GM12801 (cell line): Measurements from ENCODE around the gene PCGF2.

Experiments
- TF ChIP-seq, protein P1 (sequence below): IDR thresholded peaks from one replicate; pipeline ENCODE4 v1.5.1; 2011; ENCODE audit warnings: control low read depth; ENCODE audit not compliant: insufficient read length; ENCODE audit errors: extremely low read depth

The PCGF2 gene

DNA sequence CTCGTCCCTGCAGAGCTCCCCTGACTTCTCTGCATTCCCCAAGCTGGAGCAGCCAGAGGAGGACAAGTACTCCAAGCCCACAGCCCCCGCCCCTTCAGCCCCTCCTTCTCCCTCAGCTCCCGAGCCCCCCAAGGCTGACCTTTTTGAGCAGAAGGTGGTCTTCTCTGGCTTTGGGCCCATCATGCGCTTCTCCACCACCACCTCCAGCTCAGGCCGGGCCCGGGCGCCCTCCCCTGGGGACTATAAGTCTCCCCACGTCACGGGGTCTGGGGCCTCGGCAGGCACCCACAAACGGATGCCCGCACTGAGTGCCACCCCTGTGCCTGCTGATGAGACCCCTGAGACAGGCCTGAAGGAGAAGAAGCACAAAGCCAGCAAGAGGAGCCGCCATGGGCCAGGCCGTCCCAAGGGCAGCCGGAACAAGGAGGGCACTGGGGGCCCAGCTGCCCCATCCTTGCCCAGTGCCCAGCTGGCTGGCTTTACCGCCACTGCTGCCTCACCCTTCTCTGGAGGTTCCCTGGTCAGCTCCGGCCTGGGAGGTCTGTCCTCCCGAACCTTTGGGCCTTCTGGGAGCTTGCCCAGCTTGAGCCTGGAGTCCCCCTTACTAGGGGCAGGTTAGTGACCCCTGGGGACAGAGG is 31.6 kb downstream of the PCGF2 start:
- TF ChIP-seq, protein P1, sequence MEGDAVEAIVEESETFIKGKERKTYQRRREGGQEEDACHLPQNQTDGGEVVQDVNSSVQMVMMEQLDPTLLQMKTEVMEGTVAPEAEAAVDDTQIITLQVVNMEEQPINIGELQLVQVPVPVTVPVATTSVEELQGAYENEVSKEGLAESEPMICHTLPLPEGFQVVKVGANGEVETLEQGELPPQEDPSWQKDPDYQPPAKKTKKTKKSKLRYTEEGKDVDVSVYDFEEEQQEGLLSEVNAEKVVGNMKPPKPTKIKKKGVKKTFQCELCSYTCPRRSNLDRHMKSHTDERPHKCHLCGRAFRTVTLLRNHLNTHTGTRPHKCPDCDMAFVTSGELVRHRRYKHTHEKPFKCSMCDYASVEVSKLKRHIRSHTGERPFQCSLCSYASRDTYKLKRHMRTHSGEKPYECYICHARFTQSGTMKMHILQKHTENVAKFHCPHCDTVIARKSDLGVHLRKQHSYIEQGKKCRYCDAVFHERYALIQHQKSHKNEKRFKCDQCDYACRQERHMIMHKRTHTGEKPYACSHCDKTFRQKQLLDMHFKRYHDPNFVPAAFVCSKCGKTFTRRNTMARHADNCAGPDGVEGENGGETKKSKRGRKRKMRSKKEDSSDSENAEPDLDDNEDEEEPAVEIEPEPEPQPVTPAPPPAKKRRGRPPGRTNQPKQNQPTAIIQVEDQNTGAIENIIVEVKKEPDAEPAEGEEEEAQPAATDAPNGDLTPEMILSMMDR: no peak

DNA sequence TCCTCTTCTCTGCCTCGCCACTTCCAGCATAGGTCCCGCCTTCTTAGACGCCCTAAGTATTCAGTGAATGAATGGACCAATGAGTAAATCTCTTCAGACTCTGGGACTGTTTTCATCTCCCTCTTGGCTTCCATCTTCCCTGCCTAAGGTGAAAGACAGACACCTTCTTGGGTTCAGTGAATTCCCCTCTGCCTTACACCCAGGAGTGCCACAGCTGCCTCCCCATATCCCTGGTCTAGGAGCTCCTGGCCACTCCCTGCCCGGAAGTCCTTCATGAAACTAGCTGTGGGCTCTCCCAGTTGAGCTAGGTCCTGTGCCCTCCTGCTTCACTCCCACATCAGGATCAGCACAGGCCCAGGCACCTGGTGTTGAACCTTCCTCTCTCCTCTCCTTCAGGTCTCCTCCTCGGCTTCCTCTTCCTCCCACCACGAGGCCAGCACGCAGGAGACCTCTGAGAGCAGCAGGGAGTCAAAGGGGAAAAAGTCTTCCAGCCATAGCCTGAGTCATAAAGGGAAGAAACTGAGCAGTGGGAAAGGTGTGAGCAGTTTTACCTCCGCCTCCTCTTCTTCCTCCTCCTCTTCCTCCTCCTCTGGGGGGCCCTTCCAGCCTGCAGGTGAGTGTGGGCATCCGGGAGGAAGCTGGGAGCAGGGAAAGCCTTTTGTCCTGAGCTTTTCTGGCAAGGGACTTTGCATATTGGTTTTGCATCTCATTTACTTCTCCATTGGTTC is 32.8 kb downstream of the PCGF2 start:
- TF ChIP-seq, protein P1: no peak

DNA sequence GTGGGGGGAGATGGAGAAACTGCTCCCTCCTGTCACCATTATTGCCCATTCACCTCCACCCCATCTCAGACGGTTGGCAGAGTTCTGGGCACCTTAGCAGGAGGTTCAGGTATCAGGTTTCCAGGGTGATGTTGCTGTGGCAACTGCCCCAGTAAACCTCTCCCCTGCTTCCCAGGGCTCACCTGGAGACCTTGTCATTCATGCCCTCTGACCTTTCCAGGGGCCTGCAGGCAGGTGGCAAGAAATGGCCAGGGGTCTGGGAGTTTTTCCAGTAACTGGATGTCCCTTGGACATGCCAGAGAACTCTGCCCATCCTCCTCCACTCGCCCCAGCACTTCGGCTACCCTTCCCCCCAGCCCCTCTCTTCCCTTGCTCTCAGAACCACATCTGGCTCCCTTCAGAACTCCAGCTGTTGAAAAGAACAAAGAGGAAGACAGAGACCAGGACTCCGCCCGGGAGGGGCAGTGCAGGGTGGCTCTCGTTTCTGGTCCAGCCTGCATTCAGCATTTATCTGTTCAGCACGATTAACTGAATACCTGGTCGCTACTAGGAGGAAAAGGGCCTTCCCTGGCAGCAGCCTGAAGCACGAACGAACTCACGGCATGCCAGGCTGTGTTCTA is 34.6 kb downstream of the PCGF2 start:
- TF ChIP-seq, protein P1: no peak

DNA sequence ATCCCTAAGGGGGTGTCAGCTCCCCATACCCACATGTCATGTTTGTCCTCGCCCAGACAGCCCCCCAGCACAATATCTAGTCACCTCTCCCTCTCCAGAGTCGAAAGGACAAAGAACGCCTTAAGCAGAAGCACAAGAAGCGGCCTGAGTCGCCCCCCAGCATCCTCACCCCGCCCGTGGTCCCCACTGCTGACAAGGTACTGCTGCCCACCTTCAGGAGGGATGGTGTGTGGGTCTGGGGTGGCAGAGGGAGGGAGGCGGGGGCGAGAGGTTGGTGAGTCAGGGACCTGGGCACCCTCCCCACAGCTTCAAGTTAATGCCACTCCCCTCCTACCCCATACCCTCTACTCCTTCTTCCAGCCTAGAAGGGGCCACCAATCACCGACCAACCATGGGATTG is 35.5 kb downstream of the PCGF2 start:
- TF ChIP-seq, protein P1: no peak

DNA sequence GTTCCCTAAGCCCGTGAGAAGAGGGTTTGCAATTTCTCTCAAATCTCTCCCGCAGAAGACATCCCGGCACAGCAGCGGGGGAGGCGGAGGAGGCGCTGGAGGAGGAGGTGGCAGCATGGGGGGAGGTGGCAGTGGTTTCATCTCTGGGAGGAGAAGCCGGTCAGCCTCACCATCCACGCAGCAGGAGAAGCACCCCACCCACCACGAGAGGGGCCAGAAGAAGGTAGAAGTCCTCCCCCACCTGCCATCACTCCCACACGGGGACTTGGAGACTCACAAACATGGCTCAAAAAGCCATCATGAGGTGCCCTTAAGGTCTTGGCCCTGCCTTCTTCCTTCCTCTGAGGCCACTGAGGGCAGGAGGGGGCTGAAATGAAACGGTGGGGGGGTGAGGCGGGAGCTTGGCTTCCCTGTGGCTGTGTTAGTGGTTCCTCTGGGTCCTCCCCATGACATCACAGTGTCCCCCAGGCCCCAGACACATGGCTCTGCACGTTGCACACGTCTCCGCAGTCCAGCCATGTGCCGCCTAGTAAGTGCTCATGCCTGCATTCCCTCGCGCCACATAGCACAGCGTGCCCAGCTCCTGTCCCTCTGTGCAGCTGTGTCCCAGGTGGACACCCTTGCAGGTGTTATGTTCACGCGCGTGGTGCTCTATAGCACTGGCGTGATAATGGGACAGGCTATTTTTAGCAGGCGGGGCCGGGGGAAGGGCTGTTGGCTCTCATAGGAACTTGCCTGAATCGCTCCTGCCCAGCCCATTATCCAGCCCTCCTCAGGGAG is 36.2 kb downstream of the PCGF2 start:
- TF ChIP-seq, protein P1: no peak

DNA sequence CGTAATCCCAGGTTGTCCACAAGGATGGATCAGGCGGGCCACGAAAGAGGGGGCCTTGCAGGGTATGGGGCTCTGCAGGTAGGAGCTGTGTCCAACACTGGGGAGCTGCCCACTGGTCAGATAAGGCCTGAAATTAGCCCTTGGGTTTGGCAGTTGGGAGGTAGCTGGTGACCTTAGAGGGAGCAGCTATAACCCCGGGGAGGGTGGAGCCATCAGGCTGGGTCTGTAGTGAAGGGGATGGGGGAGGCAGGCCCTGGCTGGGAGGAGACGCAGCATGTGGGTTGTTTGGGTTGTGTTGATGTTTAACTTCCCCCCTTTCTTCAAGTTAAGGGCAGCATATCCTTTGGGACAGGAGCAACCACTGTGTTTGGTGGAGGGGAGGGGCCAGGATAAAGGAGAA is 37.2 kb downstream of the PCGF2 start:
- TF ChIP-seq, protein P1: no peak

DNA sequence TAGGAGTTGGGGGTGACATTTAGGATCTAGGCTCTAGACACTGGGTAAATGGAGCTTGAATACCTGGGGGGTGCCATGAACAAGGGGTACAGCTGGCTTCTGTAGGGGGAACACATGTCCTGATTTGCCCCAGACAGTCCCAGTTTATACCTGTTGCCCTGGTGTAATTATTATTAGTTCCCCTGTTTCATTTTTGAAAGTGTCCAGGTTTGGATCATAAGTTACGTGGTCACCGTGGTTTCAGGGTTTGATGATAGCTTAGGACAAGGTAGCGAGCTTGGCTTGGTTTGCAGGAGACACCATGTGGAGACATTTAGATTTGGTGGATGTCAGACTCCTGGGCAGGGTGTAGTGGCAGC is 37.6 kb downstream of the PCGF2 start:
- TF ChIP-seq, protein P1: no peak
